Measurements from ENCODE around the gene AKAP6.
"Not testable (repeated sequence)": the region's sequence is repeated elsewhere in the genome, so short reads cannot be mapped to it uniquely, and the experiment has no call there.

Gene AKAP6

GRCh38 chr14:32542507-32542906, 213.4 kb downstream of the AKAP6 start:
- no peak for DNase-seq (ENCODE audit: low read depth in 3 of 3)

- no peak for DNase-seq (ENCODE audit: low read depth in 3 of 3)
Observed at GRCh38 chr14:32545095-32545494, 216.0 kb downstream of the AKAP6 start.

GRCh38 chr14:32545506-32546210, 216.6 kb downstream of the AKAP6 start:
- DNase-seq (ENCODE audit: low read depth in 3 of 3) = no peak

GRCh38 chr14:32546246-32546645, 217.1 kb downstream of the AKAP6 start:
- DNase-seq (ENCODE audit: low read depth in 3 of 3) = no peak

GRCh38 chr14:32552766-32553165, 223.7 kb downstream of the AKAP6 start:
- no peak for DNase-seq (ENCODE audit: low read depth in 3 of 3)

- no peak for DNase-seq (ENCODE audit: low read depth in 3 of 3)
Observed at GRCh38 chr14:32559048-32559447, 229.9 kb downstream of the AKAP6 start.

GRCh38 chr14:32559590-32559989, 230.5 kb downstream of the AKAP6 start:
- no peak for DNase-seq (ENCODE audit: low read depth in 3 of 3)

- DNase-seq (ENCODE audit: low read depth in 3 of 3) = peak in 1 of 3 donors; percentile 8
Observed at GRCh38 chr14:32560209-32560857, 231.2 kb downstream of the AKAP6 start.

- DNase-seq (ENCODE audit: low read depth in 3 of 3) = no peak
Observed at GRCh38 chr14:32561520-32561919, 232.4 kb downstream of the AKAP6 start.

GRCh38 chr14:32564596-32564995, 235.5 kb downstream of the AKAP6 start:
- no peak for DNase-seq (ENCODE audit: low read depth in 3 of 3)

- no peak for DNase-seq (ENCODE audit: low read depth in 3 of 3)
Observed at GRCh38 chr14:32565256-32565655, 236.2 kb downstream of the AKAP6 start.

- DNase-seq (ENCODE audit: low read depth in 3 of 3) = no peak
Observed at GRCh38 chr14:32567543-32568384, 238.7 kb downstream of the AKAP6 start.

- no peak for DNase-seq (ENCODE audit: low read depth in 3 of 3)
Observed at GRCh38 chr14:32571551-32571950, 242.5 kb downstream of the AKAP6 start.

- DNase-seq (ENCODE audit: low read depth in 3 of 3) = no peak
Observed at GRCh38 chr14:32571995-32572866, 243.1 kb downstream of the AKAP6 start.

GRCh38 chr14:32572867-32573150, 243.7 kb downstream of the AKAP6 start:
- DNase-seq (ENCODE audit: low read depth in 3 of 3) = no peak

- DNase-seq (ENCODE audit: low read depth in 3 of 3) = no peak
Observed at GRCh38 chr14:32574269-32574668, 245.2 kb downstream of the AKAP6 start.

- peak in 2 of 3 donors; percentile 4 to 6 for DNase-seq (ENCODE audit: low read depth in 3 of 3)
Observed at GRCh38 chr14:32576088-32576795, 247.1 kb downstream of the AKAP6 start.

- no peak for DNase-seq (ENCODE audit: low read depth in 3 of 3)
Observed at GRCh38 chr14:32576977-32577376, 247.9 kb downstream of the AKAP6 start.

GRCh38 chr14:32578181-32578580, 249.1 kb downstream of the AKAP6 start:
- no peak for DNase-seq (ENCODE audit: low read depth in 3 of 3)

- not testable (repeated sequence) for DNase-seq (ENCODE audit: low read depth in 3 of 3)
Observed at GRCh38 chr14:32583427-32583826, 254.3 kb downstream of the AKAP6 start.

- DNase-seq (ENCODE audit: low read depth in 3 of 3) = no peak
Observed at GRCh38 chr14:32584079-32584478, 255.0 kb downstream of the AKAP6 start.
